ENCODE measurements around the gene ZNF138.

Gene ZNF138

DNA sequence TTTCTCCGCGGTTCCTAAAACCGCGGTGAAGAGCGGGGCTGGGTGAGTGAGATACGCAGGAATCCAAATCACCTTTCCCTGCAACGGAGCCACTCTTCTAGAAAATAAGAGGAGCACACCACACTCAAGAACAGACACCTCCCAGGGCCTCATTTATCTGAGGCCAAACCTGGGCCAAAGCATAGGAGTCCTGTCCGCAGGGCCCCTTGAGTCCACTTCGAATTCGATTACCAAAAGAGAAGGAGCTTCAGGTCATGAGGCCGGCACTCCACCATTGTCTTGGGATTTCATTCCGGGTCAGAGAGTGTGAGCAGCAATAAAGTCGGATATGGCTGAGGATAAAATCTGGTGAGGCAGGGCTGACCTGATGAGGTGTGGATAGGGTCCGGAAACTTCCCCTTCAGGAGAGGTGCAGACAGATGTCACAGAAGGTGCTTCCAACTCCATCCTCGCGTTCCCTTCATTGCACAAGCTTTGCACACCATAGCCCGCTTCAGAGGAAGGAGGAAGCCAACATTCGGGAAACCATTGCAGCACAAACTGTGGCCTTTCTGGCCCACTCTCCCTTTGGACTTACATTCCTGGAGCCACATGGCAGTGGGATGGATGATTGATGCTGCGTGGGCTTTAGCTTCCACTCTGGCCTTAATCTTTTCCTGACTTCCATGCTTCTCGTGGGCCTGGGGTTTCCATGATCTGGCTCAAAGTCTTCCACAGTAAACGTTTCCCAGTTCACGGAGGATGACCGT is 81.6 kb downstream of the ZNF138 start:
- DNase-seq: no peak

GRCh38 chr7:64876792-64877713 is 82.8 kb downstream of the ZNF138 start:
- DNase-seq: no peak

DNA sequence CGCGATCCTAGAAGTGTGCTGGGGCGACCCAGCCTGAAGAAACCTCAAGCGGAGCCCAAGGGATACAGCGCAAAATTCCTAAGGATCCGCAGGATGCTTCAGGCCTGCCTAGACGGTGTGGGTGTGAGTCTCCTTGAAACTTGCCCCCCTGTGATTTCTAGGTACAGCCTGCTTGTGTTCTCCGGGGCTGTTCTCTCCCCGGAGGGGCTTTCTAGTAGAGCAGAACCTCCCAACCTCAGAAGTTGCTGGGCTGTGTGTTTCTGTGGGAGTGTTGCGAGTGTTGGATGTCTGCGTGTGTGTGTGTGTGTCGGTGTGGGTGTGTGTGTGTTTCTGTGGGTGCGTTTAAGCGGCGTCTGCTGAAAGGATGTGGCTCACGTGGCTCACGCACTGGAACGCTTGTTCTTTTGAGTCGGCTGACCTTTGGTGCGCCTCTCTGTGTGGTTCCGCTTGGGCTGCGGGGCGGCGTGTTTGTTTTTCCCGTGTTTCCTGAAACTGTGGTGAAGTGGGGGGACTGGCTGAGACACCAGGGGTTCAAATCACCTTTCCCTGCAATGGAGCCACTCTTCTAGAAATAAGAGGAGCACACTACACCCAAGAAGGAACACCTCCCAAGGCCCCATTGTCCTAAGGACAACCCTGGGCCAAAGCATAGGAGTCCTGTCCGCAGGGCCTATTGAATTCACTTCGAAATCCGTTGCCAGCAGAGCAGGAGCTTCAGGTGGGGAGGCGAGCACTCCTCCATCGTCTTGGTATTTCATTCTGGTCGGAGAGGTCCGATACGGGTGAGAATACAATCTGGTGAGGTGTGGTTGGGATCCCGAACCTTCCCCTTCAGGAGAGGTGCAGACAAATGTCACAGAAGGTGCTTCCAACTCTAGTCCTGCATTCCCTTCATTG is 83.7 kb downstream of the ZNF138 start:
- no peak for DNase-seq

DNA sequence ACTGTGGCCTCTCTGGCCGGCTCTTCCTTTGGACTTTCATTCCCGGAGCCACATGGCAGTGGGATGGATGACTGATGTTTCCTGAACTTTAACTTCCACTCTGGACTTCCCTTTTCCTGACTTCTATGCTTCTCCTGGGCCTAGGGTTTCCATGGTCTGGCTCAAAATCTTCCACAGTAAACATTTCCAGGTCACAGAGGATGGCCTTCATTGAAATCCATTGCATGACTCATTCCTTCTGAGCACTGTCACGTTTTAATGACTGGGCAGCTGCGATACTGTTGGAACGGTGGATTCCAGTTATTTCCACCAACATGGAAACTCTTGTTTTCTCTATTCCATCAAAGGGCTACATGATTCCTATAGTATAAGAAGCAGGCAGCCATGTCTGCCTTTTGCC is 84.5 kb downstream of the ZNF138 start:
- no peak for DNase-seq

DNA sequence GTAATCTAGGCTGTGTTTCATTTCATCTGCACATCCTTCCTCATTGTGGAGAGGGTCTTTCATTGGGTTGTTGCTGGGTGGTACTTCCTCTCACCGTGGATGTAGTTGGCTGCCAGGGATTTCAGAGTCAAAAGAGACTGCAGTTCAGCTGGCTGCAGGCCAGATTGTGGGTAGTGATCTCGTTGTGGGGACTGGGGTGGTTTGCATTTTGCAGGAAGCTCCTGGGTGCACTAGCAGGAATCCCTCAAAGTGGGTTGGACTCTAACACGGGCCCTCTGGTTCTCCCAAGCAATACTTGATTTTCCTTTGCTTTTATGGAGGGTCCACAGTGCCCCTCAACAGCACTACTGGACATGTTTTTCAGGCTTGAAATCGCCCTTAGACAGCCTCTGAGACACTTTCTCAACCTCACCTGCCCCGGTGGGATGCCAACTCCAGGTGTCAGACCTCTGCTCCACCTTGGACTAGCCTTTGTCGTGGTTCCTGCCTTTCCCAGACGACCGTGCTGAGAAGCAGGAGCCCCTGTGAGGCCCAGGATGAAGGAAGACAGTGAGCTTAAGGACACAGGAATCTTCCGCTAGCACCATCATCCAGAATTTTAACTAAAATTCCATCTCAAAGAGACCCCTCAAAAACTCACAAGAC is 85.0 kb downstream of the ZNF138 start:
- no peak for DNase-seq

DNA sequence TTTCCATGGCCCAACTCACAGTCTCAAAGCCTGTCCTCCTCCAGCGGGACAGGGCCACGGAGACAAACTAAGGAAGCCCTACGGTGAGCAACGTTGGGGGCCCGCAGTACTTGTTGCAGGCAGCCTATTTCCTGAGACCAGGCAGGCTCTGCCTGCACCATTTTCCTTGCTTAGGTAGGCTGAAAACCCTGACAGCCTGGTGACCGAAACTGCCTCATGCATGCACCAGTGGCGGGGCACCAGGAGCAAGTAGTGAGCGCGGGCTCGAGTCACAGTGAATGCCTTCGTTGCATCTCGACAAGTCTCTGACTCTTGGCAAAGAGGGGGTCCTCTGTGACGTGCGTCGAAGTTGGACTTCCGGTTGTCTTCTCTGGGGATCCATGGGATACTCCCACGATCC is 85.6 kb downstream of the ZNF138 start:
- no peak for DNase-seq

DNA sequence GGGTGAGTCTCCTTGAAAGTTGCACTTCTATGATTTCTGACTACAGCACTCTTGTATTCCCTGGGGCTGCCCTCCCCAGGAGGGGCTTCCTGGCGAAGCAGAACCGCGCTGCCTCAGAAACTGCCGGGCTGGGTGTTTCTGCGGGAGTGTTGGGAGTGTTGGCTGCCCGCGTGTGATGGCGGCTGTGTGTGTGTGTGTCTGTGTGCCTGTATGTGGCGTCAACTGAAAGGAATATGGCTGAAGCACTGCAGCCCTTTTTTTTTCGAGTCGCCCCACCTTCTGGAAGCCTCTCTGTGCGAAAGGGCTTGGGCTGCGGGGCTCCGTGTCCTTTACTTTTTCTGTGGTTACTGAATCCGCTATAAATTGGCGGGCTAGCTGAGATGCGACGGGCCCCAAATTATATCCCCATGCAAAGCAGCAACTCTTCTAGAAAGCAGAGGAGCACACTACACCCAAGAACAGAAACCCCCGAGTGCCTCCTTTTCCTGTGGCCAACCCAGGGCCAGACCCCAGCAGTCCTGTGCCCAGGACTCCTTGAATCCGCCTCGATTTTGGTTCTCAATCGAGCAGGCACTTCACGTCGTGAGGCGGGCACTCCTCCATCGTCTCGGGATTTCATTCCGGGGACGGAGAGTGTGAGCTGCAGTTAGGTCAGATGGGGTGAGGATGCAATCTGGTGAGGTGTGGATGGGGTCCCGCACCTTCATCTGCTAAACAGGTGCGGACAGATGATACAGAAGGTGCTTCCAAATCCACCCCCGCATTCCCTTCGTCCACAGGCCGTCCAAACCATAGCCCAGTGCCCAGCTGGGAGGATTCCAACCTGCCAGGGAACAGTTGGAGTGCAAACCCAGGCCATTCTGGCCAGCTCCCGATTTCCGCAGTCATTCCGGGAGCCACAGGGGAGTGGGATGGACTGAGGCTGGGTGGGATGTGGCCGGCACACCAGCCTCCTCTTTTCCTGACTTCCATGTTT is 86.4 kb downstream of the ZNF138 start:
- DNase-seq: no peak

DNA sequence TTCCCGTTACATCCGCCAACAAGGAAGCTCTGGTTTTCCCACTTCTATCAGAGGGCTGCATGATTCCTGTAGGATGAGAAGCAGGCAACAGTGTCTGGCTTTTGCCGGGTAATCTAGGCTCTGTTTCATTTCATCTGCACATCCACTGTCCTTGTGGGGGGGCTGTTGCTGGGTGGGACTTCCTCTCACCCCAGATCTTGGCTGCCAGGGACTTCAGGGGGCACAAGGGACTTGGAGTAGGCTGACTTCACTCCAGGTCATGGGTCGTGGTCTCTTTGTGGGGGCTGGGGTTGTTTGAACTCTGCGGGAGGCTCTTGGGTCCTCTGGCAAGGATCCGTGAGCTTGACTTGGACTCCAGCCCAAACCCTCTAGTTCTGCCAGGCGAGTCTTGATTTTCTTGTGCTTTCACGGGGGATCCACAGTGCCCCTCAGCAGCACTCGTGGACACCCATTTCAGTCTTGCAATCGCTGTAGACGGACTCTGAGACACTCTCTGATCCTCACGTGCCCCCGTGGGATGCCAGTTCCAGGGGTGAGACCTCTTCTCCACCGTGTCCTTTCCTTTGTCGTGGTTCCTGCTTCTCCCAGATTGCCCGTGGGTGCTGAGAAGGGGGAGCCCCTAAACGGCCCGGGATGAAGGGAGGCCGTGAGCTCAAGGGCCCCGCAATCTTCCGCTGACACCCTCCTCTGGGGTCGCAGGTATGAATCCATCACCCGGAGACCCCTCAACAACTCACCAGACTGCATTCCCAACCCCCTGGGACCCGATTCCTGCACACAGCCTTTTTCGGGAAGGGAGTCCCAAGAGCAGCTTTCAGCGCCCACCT is 87.4 kb downstream of the ZNF138 start:
- no peak for DNase-seq

DNA sequence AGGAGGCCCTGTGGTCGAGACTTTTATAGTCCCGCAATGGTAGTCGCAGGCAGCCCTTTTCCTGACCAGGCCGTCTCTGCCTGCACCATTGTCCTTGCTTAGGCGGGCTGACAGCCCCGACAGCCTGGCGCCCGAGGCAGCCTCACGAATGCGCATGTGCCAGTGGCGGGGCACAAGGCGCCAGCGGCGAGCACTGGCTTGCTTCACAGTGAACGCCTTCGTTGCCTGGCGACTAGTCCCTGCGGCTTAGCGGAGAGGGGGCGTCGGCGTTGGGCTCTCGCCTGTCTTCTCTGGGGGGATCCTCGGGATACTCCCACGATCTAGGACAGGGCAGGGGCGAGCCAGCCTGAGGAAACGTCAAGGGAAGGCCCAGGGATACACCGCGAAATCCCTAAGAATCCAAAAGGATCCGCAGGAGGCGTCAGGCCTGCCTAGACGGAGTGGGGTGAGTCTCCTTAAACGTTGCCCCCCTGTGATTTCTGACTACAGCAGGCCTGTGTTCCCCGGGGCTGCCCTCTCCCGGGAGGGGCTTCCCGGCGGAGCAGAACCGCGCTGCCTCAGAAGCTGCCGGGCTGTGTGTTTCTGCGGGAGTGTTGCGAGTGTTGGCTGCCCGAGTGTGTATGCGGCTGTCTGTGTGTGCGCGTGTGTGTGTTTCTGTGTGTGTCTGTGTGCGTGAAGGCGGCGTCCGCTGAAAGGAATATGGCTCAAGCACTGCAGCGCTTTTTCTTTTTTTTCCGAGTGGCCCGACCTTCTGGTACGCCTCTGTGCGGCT is 88.3 kb downstream of the ZNF138 start:
- peak; percentile 22 for DNase-seq
